Measurements from ENCODE around the gene P3H3. TPM values are rescaled to one million over a fixed set of nuclear protein-coding genes. Genes with fewer than 3 reads are reported as not detected.

P3H3 gene
- total and polyA plus RNA-seq, 2 of the 4 experiments (the other 2 are of a cell fraction): 27.8 to 83.9 TPM

- Histone ChIP-seq H3K18ac (ENCODE audit: low read depth, low read length) (no peak overlapping the region), H3K9me1 (ENCODE audit: insufficient read depth, low read length) (peaks cover 8% of the 10 kb centered on the region; the same call in 1 of the 2 replicates), H3K36me3 (ENCODE audit: control insufficient read depth, insufficient read depth, low read length) (no peaks in the 10 kb centered on the region), H4K5ac (ENCODE audit: low read depth, low read length) (no peak overlapping the region), H4K91ac (ENCODE audit: insufficient read depth, low read depth, low read length) (no peak overlapping the region), H3K23ac (ENCODE audit: low read depth, low read length) (no peak overlapping the region), H3K27me3 (ENCODE audit: control insufficient read depth, insufficient read depth, low read length) (no peaks in the 10 kb centered on the region), H2BK5ac (ENCODE audit: low read depth, low read length, poor library complexity, severe bottlenecking) (no peak overlapping the region), H3K56ac (ENCODE audit: extremely low read depth, insufficient read depth, low read length) (no peak overlapping the region), H2AFZ (replicated peaks; ENCODE audit: low read length, poor library complexity) (peak overlapping the region; percentile 32), H2BK120ac (ENCODE audit: low read depth, low read length) (no peak overlapping the region), H3K79me1 (ENCODE audit: low read depth in 1 of 2, low read length in 2 of 2) (no peaks in the 10 kb centered on the region), H4K8ac (ENCODE audit: low read depth in 2 of 2, low read length in 2 of 2) (no peak overlapping the region), H3K9me3 (ENCODE audit: control insufficient read depth, insufficient read depth, low read length) (no peaks in the 10 kb centered on the region), H3K4me1 (ENCODE audit: control insufficient read depth, insufficient read depth, low read length) (peaks cover 4% of the 10 kb centered on the region), H3K14ac (replicated peaks; ENCODE audit: low read depth, low read length) (no peak overlapping the region), H2BK15ac (ENCODE audit: low read depth, low read length) (no peak overlapping the region), H2AK5ac (ENCODE audit: low read depth, low read length) (no peak overlapping the region), H3K4me2 (ENCODE audit: low read depth, low read length) (no peak overlapping the region), H3K27ac (ENCODE audit: insufficient read depth, low read length) (no peak overlapping the region), H4K20me1 (ENCODE audit: insufficient read depth, low read length) (no peaks in the 10 kb centered on the region), H3K9ac (ENCODE audit: low read depth, low read length) (no peak overlapping the region), H2AK9ac (replicated peaks; ENCODE audit: low read depth, low read length, poor library complexity) (peak overlapping the region; percentile 55), H3K4me3 (ENCODE audit: insufficient read depth, low read depth, low read length) (no peak overlapping the region), H2BK20ac (ENCODE audit: low read depth, low read length) (no peak overlapping the region), H3K4ac (ENCODE audit: low read depth, low read length) (no peak overlapping the region)
- intact Hi-C loops (cut with micrococcal nuclease) (no loop called here), in situ Hi-C loops (cut with MboI; ENCODE audit: low sequenced_read_pairs) (no loop called here), dilution Hi-C loops (cut with HindIII; ENCODE audit: low sequenced_read_pairs, unreplicated experiment) (no loop called here)
- ChIA-PET CTCF (interaction anchor here (0.6 to 0.7 kb wide), 2 partner anchors 37 to 50 kb away, joined by 3 read pairs; partner anchors contain the start of gene GPR162), POLR2A (ENCODE audit: unreplicated experiment) (no interaction called here)
- no TSS peak for BruUV-seq (replicated peaks)
- DNase-seq (no peak), ATAC-seq (ENCODE audit: low read depth) (peak; percentile 33; the same call in 1 of the 2 replicates)
- 52% methylated on average over 4 of the region's 5 CpGs; no CpG with 5 or more reads in 1 of the 2 experiments for WGBS, 2 experiments (ENCODE audit: extremely low coverage in 2 of 2, insufficient read length in 1 of 2)
- TF ChIP-seq RAD21 (IDR thresholded peaks at IDR 0.05; ENCODE audit: low read length): no peak
- TF ChIP-seq CHD1 (IDR thresholded peaks at IDR 0.05; ENCODE audit: low read depth, low read length): no peak
- TF ChIP-seq FOS (IDR thresholded peaks at IDR 0.05; ENCODE audit: low read depth, low read length): no peak
- no peak for TF ChIP-seq POLR2A (IDR thresholded peaks at IDR 0.05; ENCODE audit: low read depth, low read length)
- no peak for TF ChIP-seq SMC3 (IDR thresholded peaks at IDR 0.05; ENCODE audit: low read depth, low read length)
- no peak for TF ChIP-seq MAFK (IDR thresholded peaks at IDR 0.05; ENCODE audit: low read depth, low read length)
- no peak for TF ChIP-seq MXI1 (IDR thresholded peaks at IDR 0.05; ENCODE audit: borderline replicate concordance, low read depth, low read length)
Observed at GRCh38 chr12:6784296-6784695, 43.9 kb upstream of the P3H3 start.
